NCI-H128 (cell line): ENCODE results near the gene PDE4D.
"Not testable (repeated sequence)": the region's sequence is repeated elsewhere in the genome, so short reads cannot be mapped to it uniquely, and the experiment has no call there.

ENCODE experiments used
- DNase-seq: peaks from one replicate; lab custom pipeline; 2025; ENCODE audit not compliant: unreplicated experiment; lab: John Stamatoyannopoulos, UW

Gene PDE4D

DNA sequence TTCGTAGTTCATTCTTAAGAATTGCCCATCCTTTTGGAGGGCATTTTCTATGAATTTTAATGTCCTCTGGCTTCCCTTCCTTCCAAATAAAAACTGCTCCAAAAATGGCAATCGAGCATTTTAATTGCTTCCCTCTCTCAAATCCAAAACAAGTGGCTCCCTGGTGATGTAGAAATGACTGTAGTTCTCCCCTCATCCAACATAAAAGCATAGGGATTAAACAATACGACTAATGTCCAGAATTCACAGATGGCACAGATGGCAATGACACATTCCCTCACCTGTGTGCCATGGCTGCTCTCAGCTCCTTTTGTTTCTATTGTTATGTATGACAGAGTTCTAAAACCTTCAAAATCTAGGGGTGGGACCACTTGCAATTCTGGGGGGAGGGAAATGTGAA, 893.3 kb downstream of the PDE4D start:
- no peak for DNase-seq

DNA sequence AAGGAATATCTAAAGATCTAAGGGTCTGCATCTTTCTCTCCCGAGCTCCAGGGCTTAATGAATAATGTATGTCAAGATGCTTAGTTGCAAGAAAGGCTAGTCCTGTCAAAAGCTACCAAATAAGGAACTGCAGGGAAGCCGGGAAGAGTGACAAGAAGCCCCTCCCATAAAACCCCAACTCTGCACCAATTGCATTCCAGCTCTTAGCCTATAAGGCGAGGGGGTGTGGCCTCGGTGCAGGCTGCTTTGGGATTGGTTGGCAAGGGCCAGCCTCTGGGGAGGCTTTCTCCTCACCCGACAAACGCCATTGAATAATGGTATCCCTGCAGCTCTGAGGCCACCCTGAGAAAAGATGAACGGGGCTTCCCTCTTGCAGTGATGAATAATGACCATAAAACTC, 893.7 kb downstream of the PDE4D start:
- no peak for DNase-seq

- DNase-seq: no peak
Measured at GRCh38 chr5:58998544-58998943, 895.0 kb downstream of the PDE4D start.

DNA sequence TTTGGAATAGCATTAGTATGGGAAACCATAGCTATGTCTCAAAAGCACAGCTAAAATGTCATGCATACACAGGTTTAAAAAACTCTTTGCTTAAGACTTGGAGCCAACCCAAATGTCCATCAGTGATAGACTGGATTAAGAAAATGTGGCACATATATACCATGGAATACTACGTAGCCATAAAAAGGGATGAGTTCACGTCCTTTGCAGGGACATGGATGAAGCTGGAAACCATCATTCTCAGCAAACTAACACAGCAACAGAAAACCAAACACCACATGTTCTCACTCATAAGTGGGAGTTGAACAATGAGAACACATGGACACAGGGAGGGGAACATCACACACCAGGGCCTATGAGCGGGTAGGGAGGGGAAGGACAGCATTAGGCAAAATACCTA, 897.7 kb downstream of the PDE4D start:
- not testable (repeated sequence) for DNase-seq

DNA sequence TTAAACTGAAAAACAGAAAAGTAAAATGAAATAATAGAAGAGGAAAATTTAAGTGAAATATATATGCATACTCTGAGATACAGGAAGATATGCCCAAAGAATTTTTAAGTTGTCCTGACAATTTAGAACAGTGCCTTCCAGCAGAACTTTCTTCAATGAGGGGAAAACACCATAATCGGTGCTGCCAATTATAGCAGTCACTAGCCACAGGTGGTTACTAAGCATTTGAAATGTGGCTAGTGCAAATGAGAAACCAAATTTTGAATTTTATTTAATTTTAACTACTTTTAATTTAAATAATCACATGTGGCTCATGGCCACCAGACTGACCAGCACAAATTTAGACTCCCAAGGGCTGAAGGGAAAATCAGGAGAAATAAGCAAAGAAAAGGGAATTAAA, 900.1 kb downstream of the PDE4D start:
- no peak for DNase-seq

- DNase-seq: no peak
Measured at GRCh38 chr5:58988938-58989337, 904.6 kb downstream of the PDE4D start.

- no peak for DNase-seq
Measured at GRCh38 chr5:58987193-58987592, 906.3 kb downstream of the PDE4D start.

DNA sequence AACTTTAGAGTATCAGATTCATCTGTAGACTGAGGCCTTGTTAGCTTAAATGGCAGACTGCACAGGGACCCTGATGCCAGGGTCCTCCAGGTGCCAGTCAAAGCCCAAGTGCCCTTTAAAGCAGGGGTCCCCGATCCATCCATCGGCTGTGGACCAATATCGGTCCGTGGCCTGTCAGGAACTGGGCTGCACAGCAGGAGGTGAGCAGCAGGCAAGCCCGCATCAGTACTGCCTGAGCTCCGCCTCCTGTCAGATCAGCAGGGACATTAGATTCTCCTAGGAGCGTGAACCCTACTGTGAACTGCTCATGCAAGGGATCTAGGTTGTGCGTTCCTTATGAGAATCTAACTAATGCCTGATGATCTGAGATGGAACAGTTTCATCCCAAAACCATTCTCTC, 907.2 kb downstream of the PDE4D start:
- DNase-seq: no peak

GRCh38 chr5:58985759-58986158, 907.8 kb downstream of the PDE4D start:
- no peak for DNase-seq

DNA sequence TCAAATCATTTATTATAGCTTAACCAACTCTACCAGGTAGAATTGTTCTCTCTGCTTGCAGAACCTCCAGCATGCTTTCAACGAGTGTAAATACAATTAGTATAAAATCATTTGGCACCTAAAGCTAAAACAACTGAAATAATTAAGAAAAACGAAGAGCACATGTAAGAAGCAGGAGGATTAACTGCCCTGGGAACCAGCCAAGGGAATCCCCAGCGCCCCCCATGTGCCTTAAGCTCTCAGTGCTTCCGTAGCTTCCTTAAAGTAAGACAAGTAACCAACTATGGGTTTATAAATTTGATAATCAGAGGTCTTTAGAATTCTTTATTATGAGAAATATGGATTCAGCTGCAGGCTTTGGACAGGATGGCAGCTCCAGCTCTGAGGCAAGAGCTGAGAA, 908.2 kb downstream of the PDE4D start:
- no peak for DNase-seq

DNA sequence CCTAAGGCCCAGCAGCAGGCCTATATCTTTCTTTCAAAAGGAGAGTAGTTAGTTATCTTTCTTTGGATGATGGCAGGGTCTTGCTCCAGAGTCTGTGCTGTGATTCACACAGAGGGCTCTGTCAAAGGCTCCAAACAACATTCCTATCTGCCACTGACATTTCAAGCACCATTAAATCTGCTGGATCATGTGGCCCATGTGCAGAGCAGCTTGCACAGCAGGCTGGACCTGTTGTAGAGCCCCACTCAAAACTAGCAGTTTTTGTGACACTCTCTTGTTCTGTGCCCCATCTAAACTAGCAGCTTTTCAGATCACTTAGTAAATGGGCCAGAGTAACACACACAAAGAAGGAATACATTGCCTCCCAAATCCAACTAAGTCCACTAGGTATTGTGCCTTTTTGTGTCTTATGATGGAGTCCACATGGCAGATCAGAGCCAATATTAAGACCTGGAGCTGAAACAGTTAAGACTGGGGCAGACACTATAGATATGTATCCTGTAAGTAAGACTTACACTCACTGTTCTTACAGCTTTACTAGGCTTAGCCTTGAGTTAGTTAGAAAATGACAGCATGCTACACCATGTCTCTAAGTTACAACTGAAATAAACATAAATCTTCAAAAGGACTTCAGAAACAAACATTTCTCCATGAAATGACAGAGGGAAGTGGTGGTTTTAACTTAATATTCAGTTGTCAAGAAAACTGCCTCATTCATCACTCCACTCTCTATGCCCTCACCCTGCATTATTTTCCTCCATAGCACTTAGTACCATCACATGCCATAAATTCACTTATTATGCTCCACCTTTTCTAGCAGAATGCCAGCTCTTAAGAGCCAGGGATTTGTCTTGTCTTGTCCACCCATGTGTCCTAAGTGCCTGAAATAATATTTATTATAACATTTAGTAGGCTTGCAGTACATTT, 909.7 kb downstream of the PDE4D start:
- DNase-seq: no peak

DNA sequence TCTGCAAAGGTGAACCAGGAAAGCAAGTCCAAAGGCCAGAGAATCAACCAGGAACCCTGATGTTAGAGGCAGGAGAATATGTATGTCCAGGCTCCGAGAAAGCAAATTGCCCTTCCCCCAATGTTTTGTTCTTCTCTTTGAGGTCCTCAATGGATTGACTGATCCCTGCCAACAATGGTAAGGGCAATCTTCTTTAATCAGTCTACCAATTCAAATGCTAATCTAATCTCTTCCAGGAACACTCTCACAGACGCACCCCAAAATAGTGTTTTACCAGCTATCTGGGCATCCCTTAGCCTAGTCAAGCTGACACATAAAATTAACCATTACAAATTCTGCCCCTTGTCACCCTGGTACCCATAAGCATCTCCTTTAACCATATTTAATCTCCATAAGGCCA, 912.6 kb downstream of the PDE4D start:
- no peak for DNase-seq

DNA sequence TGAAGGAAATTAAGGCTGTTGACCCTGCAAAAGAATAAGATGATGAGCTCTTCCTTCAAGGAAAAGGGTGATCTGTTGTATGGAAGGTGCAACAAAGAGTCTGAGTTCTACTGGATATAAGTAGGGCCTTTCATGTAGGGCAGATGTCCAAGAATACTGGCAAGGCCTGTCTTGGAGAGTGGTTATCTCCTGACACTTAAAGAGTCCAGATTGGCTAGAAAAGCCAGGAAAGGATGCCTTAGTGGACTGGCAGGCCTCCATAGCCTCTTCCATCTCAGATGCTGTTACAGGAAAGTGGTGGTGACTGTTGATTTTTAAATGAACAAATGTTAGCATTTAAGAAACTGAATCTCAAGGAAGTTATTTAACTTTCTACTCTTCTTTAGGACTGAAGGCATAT, 914.4 kb downstream of the PDE4D start:
- no peak for DNase-seq

- DNase-seq: no peak
Measured at GRCh38 chr5:58974601-58975000, 918.9 kb downstream of the PDE4D start.

DNA sequence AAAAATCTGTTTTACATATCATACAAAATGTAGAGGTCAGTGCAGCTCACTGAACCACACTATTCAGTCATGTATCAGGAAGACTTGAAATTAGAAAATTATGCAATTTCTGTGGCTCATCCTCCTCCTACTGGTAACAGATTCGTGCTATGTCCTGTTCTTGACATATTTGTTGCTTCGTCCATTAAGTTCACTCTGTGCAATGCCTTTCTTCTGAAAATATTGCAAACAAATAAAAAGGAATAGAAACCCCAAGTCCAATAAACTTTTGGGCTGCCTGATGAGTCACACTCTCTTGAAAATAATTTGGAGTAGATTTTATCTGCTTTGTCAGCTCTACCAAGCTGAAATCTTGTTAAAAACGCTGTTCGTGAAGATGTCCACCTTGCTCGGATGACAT, 919.4 kb downstream of the PDE4D start:
- no peak for DNase-seq

DNA sequence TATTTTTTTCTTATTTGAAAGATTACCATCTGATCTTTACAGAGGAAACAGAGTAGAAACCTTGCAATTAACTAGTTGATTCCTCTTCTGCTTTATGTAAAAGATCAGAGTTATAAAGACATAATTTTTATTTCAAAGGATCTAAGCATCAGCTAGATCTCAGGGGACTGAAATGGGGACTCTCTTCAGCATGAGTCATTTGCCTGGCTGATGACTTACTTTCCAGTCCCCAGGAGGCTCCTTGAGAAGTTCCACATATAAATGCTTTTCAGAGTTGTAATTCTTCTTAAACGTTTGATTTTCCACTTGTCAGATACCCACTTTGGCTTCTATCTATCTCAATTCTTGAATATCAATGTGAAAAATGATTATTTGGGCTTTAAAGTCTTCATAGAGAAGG, 921.2 kb downstream of the PDE4D start:
- DNase-seq: no peak

GRCh38 chr5:58970766-58971165, 922.8 kb downstream of the PDE4D start:
- no peak for DNase-seq

DNA sequence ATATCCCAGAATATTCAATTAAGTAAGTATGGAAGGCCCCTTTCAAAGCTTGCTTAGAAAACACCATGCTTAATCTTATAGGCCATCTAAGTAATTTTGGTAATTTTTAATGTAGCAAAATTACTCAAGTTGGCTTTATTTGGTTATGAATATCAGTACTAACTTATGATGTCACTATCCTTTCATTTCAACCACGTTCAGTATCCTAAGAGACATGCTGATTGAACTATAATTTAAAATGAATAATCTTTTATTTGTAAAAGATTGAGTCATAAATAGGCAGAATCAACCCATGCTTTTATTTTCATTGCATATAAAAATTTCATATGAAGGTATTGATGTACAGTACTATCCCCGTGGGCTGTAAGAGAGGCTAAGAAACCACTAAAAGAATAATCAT, 923.7 kb downstream of the PDE4D start:
- no peak for DNase-seq

DNA sequence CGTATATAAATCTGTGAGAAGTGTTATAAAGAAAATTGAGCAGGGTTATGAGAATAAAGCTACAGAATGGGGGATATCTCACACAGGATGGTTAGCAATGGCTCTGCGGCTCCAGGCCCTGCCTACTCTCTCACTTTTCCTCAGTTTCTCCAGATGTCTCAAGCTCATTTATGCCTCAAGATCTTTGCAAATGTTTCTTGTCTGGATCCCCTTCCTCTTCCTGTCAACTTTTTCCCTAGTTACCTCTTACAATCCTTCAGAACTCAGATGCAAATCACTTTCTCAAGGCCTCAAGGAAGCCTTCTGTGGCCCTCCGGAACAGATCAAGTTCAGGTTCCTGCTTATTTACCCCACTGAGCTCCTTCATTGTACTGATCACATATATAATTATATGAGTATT, 924.3 kb downstream of the PDE4D start:
- no peak for DNase-seq

DNA sequence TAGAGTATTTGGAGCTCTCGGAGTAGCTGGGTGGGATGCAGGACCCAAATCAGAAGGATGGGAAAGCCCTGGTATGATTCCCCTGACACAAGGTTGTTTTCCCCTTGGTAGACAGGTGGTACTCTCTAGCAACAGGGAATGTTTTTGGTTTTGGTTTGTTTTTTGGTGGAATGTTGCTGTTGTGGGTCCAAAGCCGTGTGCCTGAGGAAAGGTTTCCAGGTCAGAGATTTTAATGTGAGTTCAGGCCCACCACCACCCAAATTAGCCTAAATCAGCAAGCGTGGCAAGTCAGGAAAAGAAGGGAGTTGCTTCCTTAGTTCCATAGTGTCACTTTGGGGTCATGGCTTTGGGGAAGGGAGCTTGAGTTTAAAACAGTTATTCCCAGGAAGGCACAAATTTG, 925.2 kb downstream of the PDE4D start:
- DNase-seq: no peak

DNA sequence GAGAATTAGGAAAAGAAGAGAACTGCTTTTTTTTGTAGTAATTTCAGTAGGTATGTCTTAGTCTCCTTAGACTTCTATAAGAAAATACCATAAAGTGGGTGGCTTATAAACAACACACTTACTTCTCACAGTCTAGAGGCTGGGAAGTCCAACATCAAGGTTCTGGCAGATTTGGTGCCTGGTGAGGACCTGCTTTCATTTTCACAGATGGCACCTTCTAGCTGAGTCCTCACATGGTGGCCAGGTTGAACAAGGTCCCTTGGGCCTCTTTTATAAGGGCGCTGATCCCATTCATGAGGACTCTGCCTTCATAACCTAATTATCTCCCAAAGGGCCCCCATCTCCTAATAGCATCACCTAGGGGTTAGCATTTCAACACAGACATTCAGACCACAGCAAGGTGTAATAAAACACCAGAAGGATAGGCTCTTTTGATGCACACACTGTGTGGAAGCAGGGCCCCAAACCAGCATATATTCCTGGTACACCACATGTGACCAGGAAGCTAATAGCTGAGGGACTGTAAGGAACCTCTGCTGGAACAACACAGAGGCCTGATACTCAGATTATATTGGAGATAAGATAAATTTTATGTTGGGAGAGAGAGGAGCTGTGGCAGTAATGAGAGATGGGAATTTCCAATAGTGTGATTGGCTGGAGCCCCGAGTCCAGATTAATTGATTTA, 925.8 kb downstream of the PDE4D start:
- no peak for DNase-seq

DNA sequence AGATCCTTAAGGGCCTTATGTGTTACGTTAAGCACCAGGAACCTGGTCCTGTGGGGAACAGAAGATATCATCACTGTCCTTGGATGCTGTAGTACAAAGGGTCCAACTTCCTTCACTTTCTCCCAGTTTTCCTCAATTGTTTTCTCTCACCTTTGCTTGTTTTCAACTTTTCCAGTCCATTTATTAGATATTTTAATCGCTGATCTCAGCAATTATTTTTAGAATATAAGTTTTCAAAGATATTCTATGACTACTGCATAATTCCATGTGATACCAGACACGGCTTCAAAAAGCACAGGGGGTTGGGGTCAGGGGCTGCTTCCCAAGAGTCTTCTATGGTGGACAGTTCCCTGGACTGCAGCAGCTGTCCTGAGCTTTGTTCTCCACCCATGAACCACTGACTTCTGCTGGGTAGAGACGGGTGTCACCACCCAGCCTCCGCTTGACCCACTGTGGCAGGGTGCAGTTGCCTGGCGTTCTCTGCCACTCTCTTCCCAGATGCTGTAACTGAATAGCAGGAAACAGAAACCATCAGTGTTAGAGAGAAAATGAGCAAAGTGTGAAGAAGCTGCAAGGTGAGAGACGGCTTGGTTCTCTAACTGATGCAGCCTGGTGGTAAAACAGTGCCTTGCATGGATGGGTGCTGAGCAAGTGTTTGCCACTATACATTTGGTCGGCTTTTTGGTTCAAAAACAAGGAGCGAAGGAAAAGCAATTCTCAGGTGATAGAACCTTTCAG, 927.7 kb downstream of the PDE4D start:
- DNase-seq: no peak
